Daoy (cell line): ENCODE measurements around the gene LSM2. TPM values are rescaled to one million over a fixed set of nuclear protein-coding genes. Genes with fewer than 3 reads are reported as not detected.

ENCODE experiments used
- DNase-seq: peaks from one replicate; pipeline ENCODE4 v3.0.0-alpha.2; 2015; ENCODE audit warnings: low read depth
- total RNA-seq: library from RNA; depleted of rRNA; stranded (reverse); fragments of >200 nt; shearing (Covaris generic); gene quantifications from 2 replicates; pipeline ENCODE4 v1.2.3, GENCODE V29; 2014; rRNA removed

LSM2 gene
- total RNA-seq, 1 experiment from 2014 or later: 146 TPM

- DNase-seq: peak; percentile 74
Observed at GRCh38 chr6:31750411-31751022, 56.2 kb downstream of the LSM2 start.

- DNase-seq: no peak
Observed at GRCh38 chr6:31749301-31750036, 57.3 kb downstream of the LSM2 start.

Other genes starting within 250 kb of the LSM2 start
- gene LTA, start 234.7 kb downstream of the LSM2 start, total RNA-seq: 0.11 TPM in 1 of 2 replicates, not detected in the other
- gene TNF, start 231.4 kb downstream of the LSM2 start, total RNA-seq: 1.4 and 4.0 TPM in 2 replicates
- gene LTB, start 224.5 kb downstream of the LSM2 start, total RNA-seq: 2.1 TPM in 1 of 2 replicates, not detected in the other
- gene LST1, start 220.7 kb downstream of the LSM2 start, total RNA-seq: 0.09 and 3.5 TPM in 2 replicates
- gene NCR3, start 214.0 kb downstream of the LSM2 start, total RNA-seq: not detected in 2 replicates
- not detected in 2 replicates for gene AIF1, start 191.7 kb downstream of the LSM2 start, total RNA-seq
- 50.1 and 51.9 TPM in 2 replicates for gene PRRC2A, start 186.3 kb downstream of the LSM2 start, total RNA-seq
- 256 and 287 TPM in 2 replicates for gene BAG6, start 154.3 kb downstream of the LSM2 start, total RNA-seq
- 0.18 and 1.4 TPM in 2 replicates for gene APOM, start 151.1 kb downstream of the LSM2 start, total RNA-seq
- 15.9 and 18.0 TPM in 2 replicates for gene C6orf47, start 146.2 kb downstream of the LSM2 start, total RNA-seq
- 32.9 and 40.2 TPM in 2 replicates for gene GPANK1, start 142.0 kb downstream of the LSM2 start, total RNA-seq
- gene CSNK2B, start 140.9 kb downstream of the LSM2 start, total RNA-seq: 328 and 376 TPM in 2 replicates
- 0.91 and 6.3 TPM in 2 replicates for gene LY6G5B, start 137.0 kb downstream of the LSM2 start, total RNA-seq
- 1.8 TPM in 1 of 2 replicates, not detected in the other for gene LY6G5C, start 125.9 kb downstream of the LSM2 start, total RNA-seq
- gene ABHD16A, start 103.6 kb downstream of the LSM2 start, total RNA-seq: 55.2 and 64.4 TPM in 2 replicates
- not detected in 2 replicates for gene LY6G6F, start 100.1 kb downstream of the LSM2 start, total RNA-seq
- not detected in 2 replicates for gene LY6G6D, start 91.6 kb downstream of the LSM2 start, total RNA-seq
- not detected in 2 replicates for gene LY6G6C, start 85.2 kb downstream of the LSM2 start, total RNA-seq
- not detected in 2 replicates for gene MPIG6B, start 83.6 kb downstream of the LSM2 start, total RNA-seq
- 46.1 and 55.6 TPM in 2 replicates for gene DDAH2, start 77.7 kb downstream of the LSM2 start, total RNA-seq
- gene CLIC1, start 70.4 kb downstream of the LSM2 start, total RNA-seq: 1,198 and 1,241 TPM in 2 replicates
- gene MSH5, start 67.0 kb downstream of the LSM2 start, total RNA-seq: 19.9 and 20.9 TPM in 2 replicates
- 0.27 and 1.6 TPM in 2 replicates for gene SAPCD1, start 44.3 kb downstream of the LSM2 start, total RNA-seq
- gene VWA7, start 29.6 kb downstream of the LSM2 start, total RNA-seq: 0.34 TPM in 1 of 2 replicates, not detected in the other
- 77.3 and 80.3 TPM in 2 replicates for gene VARS1, start 11.2 kb downstream of the LSM2 start, total RNA-seq
- 0.12 and 0.80 TPM in 2 replicates for gene HSPA1L, start 8.3 kb upstream of the LSM2 start, total RNA-seq
- 148 and 171 TPM in 2 replicates for gene HSPA1A, start 8.6 kb upstream of the LSM2 start, total RNA-seq
- gene HSPA1B, start 20.8 kb upstream of the LSM2 start, total RNA-seq: 194 and 206 TPM in 2 replicates
- gene NEU1, start 55.9 kb upstream of the LSM2 start, total RNA-seq: 46.6 and 51.0 TPM in 2 replicates
- gene SLC44A4, start 72.0 kb upstream of the LSM2 start, total RNA-seq: not detected in 2 replicates
- gene EHMT2, start 90.7 kb upstream of the LSM2 start, total RNA-seq: 72.8 and 80.6 TPM in 2 replicates
- 7.5 and 9.8 TPM in 2 replicates for gene ZBTB12, start 95.1 kb upstream of the LSM2 start, total RNA-seq
- gene C2, start 120.8 kb upstream of the LSM2 start, total RNA-seq: 0.24 and 1.5 TPM in 2 replicates
- 0.18 and 0.86 TPM in 2 replicates for gene CFB, start 139.1 kb upstream of the LSM2 start, total RNA-seq
- 180 and 195 TPM in 2 replicates for gene NELFE, start 152.0 kb upstream of the LSM2 start, total RNA-seq
- 59.7 and 62.5 TPM in 2 replicates for gene SKIC2, start 152.2 kb upstream of the LSM2 start, total RNA-seq
- 24.3 and 26.0 TPM in 2 replicates for gene DXO, start 165.2 kb upstream of the LSM2 start, total RNA-seq
- 0.27 and 3.2 TPM in 2 replicates for gene C4A, start 175.1 kb upstream of the LSM2 start, total RNA-seq
- 0.30 and 3.7 TPM in 2 replicates for gene C4B, start 207.8 kb upstream of the LSM2 start, total RNA-seq
- gene CYP21A2, start 231.4 kb upstream of the LSM2 start, total RNA-seq: not detected in 2 replicates